HepG2 (cell line): Measurements from ENCODE around the gene ARFGAP2. TPM values are rescaled to one million over a fixed set of nuclear protein-coding genes. Genes with fewer than 3 reads are reported as not detected.

Experiments
- ATF5 ChIP-seq: sonication (generic); formaldehyde crosslinking; IDR thresholded peaks from 2 replicates; pipeline ENCODE4 v1.4.0; 2020; ENCODE audit warnings: mild to moderate bottlenecking, low read depth, missing genetic modification reagents
- ATRX ChIP-seq: sonication (generic); formaldehyde crosslinking; IDR thresholded peaks from 2 replicates; pipeline ENCODE4 v1.4.0; 2020; ENCODE audit warnings: missing genetic modification reagents, borderline replicate concordance
- CAMTA2 ChIP-seq: sonication (generic); formaldehyde crosslinking; IDR thresholded peaks from 2 replicates; pipeline ENCODE4 v1.4.0; 2020; ENCODE audit warnings: mild to moderate bottlenecking, missing genetic modification reagents, borderline replicate concordance
- DNMT1 ChIP-seq: sonication (generic); formaldehyde crosslinking; IDR thresholded peaks from 2 replicates; pipeline ENCODE4 v1.5.1; 2020; ENCODE audit warnings: mild to moderate bottlenecking, missing genetic modification reagents
- E2F1 ChIP-seq: sonication (generic); formaldehyde crosslinking; IDR thresholded peaks from 2 replicates; pipeline ENCODE4 v1.5.0; 2020; ENCODE audit warnings: missing genetic modification reagents
- EP300 ChIP-seq, 3 experiments: sonication (generic) in 1 of 3; formaldehyde crosslinking in 1 of 3; IDR thresholded peaks; 2 replicates each; pipeline versions ENCODE4 v1.5.1 to v1.6.1; 2011 to 2020; ENCODE audit warnings: low read depth in 2 of 3, low read length in 2 of 3, borderline replicate concordance in 1 of 3, improper control_type of control experiment in 1 of 3, mild to moderate bottlenecking in 1 of 3, missing genetic modification reagents in 1 of 3, moderate library complexity in 1 of 3
- HNRNPL ChIP-seq: fragments of 200-400 bp; formaldehyde crosslinking; IDR thresholded peaks from 2 replicates; pipeline ENCODE4 v1.6.1; 2017; ENCODE audit warnings: mild to moderate bottlenecking, low read depth, low read length
- HOXA5 ChIP-seq: sonication (generic); formaldehyde crosslinking; IDR thresholded peaks from 2 replicates; pipeline ENCODE4 v1.4.0; 2020; ENCODE audit warnings: missing genetic modification reagents
- IRF9 ChIP-seq: sonication (generic); formaldehyde crosslinking; IDR thresholded peaks from 2 replicates; pipeline ENCODE4 v1.8.0; 2022; ENCODE audit warnings: missing genetic modification reagents, mild to moderate bottlenecking, borderline replicate concordance
- NCOR1 ChIP-seq: fragments of 200-600 bp; sonication (generic); IDR thresholded peaks from 2 replicates; pipeline ENCODE4 v1.7.0; 2017; ENCODE audit warnings: antibody characterized with exemption, low read length, borderline replicate concordance
- NFYB ChIP-seq: sonication (generic); formaldehyde crosslinking; IDR thresholded peaks from 2 replicates; pipeline ENCODE4 v1.4.0; 2020; ENCODE audit warnings: missing genetic modification reagents
- SAP130 ChIP-seq: IDR thresholded peaks from 2 replicates; pipeline ENCODE4 v1.6.1; 2016; ENCODE audit warnings: low read depth
- SMC3 ChIP-seq: IDR thresholded peaks from 2 replicates; pipeline ENCODE4 v1.6.1; 2011; ENCODE audit warnings: low read length, improper control_type of control experiment
- ZBTB7B ChIP-seq: sonication (generic); formaldehyde crosslinking; IDR thresholded peaks from 2 replicates; pipeline ENCODE4 v1.4.0; 2020; ENCODE audit warnings: missing genetic modification reagents
- ZC3H13 ChIP-seq: sonication (generic); formaldehyde crosslinking; IDR thresholded peaks from 2 replicates; pipeline ENCODE4 v1.8.1; 2023; ENCODE audit warnings: mild to moderate bottlenecking, missing genetic modification reagents, moderate library complexity
- ZNF121 ChIP-seq: sonication (generic); formaldehyde crosslinking; IDR thresholded peaks from 2 replicates; pipeline ENCODE4 v1.5.0; 2020; ENCODE audit warnings: mild to moderate bottlenecking, missing genetic modification reagents
- ZNF143 ChIP-seq: sonication (generic); formaldehyde crosslinking; IDR thresholded peaks from 2 replicates; pipeline ENCODE4 v1.4.0; 2020; ENCODE audit warnings: missing genetic modification reagents
- ZNF281 ChIP-seq: sonication (generic); formaldehyde crosslinking; IDR thresholded peaks from 2 replicates; pipeline ENCODE4 v1.4.0; 2020; ENCODE audit warnings: missing genetic modification reagents, borderline replicate concordance
- ZNF33B ChIP-seq: sonication (generic); formaldehyde crosslinking; IDR thresholded peaks from 2 replicates; pipeline ENCODE4 v1.5.1; 2020; ENCODE audit warnings: mild to moderate bottlenecking, missing genetic modification reagents
- ZNF446 ChIP-seq: sonication (generic); formaldehyde crosslinking; IDR thresholded peaks from 2 replicates; pipeline ENCODE4 v1.5.0; 2020; ENCODE audit warnings: mild to moderate bottlenecking, missing genetic modification reagents
- ZNF460 ChIP-seq: sonication (generic); formaldehyde crosslinking; IDR thresholded peaks from 2 replicates; pipeline ENCODE4 v1.5.1; 2020; ENCODE audit warnings: missing genetic modification reagents, mild to moderate bottlenecking, borderline replicate concordance
- ZNF530 ChIP-seq: sonication (generic); formaldehyde crosslinking; IDR thresholded peaks from 2 replicates; pipeline ENCODE4 v1.5.0; 2020; ENCODE audit warnings: low read depth, mild to moderate bottlenecking, missing genetic modification reagents
- ZNF615 ChIP-seq: sonication (generic); formaldehyde crosslinking; IDR thresholded peaks from 2 replicates; pipeline ENCODE4 v1.5.0; 2020; ENCODE audit warnings: mild to moderate bottlenecking, missing genetic modification reagents, borderline replicate concordance
- ZZZ3 ChIP-seq: sonication (generic); formaldehyde crosslinking; IDR thresholded peaks from 2 replicates; pipeline ENCODE4 v1.4.0; 2020; ENCODE audit warnings: missing genetic modification reagents, mild to moderate bottlenecking, borderline replicate concordance
- polyA plus RNA-seq, 8 experiments: library from polyadenylated mRNA; depleted of rRNA in 3 of 8; stranded (reverse) in 7 of 8; unstranded in 1 of 8; fragments of >200 nt; fragmentation: Illumina TruSeq in 4 of 8; extraction: Trizol in 4 of 8; gene quantifications; 2 replicates each; pipeline versions ENCODE4 v1.2.1 to v1.2.3, GENCODE V29; 2011 to 2016; ENCODE audit warnings: low read depth in 4 of 8, missing spikeins in 1 of 8, mixed read lengths in 1 of 8; ENCODE audit not compliant: insufficient read depth in 1 of 8
- total RNA-seq, 5 experiments: library from RNA; depleted of rRNA; stranded (reverse); fragments of >200 nt; fragmentation: Illumina TruSeq; extraction: Trizol; gene quantifications; 2 replicates each; pipeline ENCODE4 v1.2.3, GENCODE V29; 2016; ENCODE audit warnings: low read depth in 1 of 5

Gene ARFGAP2
- total and polyA plus RNA-seq, 2 of the 13 experiments (the other 11 are each of a cell fraction or from before 2014, with no cell fraction given) = 32.3 to 75.3 TPM

GRCh38 chr11:47186700-47187695 is 10.3 kb upstream of the ARFGAP2 start (continued):
- no peak for TF ChIP-seq ZNF281 (CRISPR knock-in tag)
- no peak for TF ChIP-seq ZNF121 (CRISPR knock-in tag)
- TF ChIP-seq ATF5 (CRISPR knock-in tag) = no peak
- no peak for TF ChIP-seq ZNF530 (CRISPR knock-in tag)
- TF ChIP-seq ZNF460 (CRISPR knock-in tag) = no peak
- TF ChIP-seq ZC3H13 (CRISPR knock-in tag) = peak; percentile 83; the same call in 1 of the 2 replicates
- no peak; the same call in 1 of the 2 replicates for TF ChIP-seq ZNF446 (CRISPR knock-in tag)
- no peak for TF ChIP-seq CAMTA2 (CRISPR knock-in tag)
- no peak for TF ChIP-seq NCOR1
- TF ChIP-seq SMC3 = no peak
- no peak for TF ChIP-seq HOXA5 (CRISPR knock-in tag)
- no peak for TF ChIP-seq ZZZ3 (CRISPR knock-in tag)
- peak; percentile 43 for TF ChIP-seq SAP130
- TF ChIP-seq E2F1 = no peak
- peak; percentile 47; the same call in 1 of the 2 replicates for TF ChIP-seq HNRNPL
- TF ChIP-seq ZNF143 = no peak
- TF ChIP-seq ZBTB7B (CRISPR knock-in tag) = peak; percentile 67; the same call in 1 of the 2 replicates
- no peak for TF ChIP-seq EP300 (IDR thresholded peaks at IDR 0.05; ENCODE audit: low read depth in 2 of 2, low read length in 2 of 2)
- TF ChIP-seq EP300 (CRISPR knock-in tag; IDR thresholded peaks at IDR 0.05; ENCODE audit: borderline replicate concordance) = no peak
- no peak for TF ChIP-seq NFYB (CRISPR knock-in tag)
- TF ChIP-seq ZNF615 (CRISPR knock-in tag) = no peak
- TF ChIP-seq ATRX (CRISPR knock-in tag) = no peak
- TF ChIP-seq ZNF33B (CRISPR knock-in tag) = no peak
- TF ChIP-seq DNMT1 = no peak
- no peak for TF ChIP-seq IRF9 (CRISPR knock-in tag)
